WERI-Rb-1 (cell line): Measurements from ENCODE around the gene DCTN4.

Experiments
- DNase-seq: peaks from one replicate; pipeline ENCODE4 v3.0.0-alpha.2; 2020
- H3K27ac ChIP-seq: fragments of 250-450 bp; sonication (Bioruptor Pico); 2 replicates; pipeline ENCODE4 v1.5.1; 2020; ENCODE audit warnings: mild to moderate bottlenecking, moderate library complexity
- H3K27me3 ChIP-seq: fragments of 250-450 bp; sonication (Bioruptor Pico); 2 replicates; pipeline ENCODE4 v1.5.1; 2021; ENCODE audit warnings: mild to moderate bottlenecking, low read depth, moderate library complexity; ENCODE audit not compliant: insufficient read depth, severe bottlenecking
- H3K36me3 ChIP-seq: fragments of 250-450 bp; sonication (Bioruptor Pico); 2 replicates; pipeline ENCODE4 v1.5.1; 2020; ENCODE audit warnings: mild to moderate bottlenecking, moderate library complexity
- H3K4me3 ChIP-seq: 2 replicates; pipeline ENCODE4 v1.5.1; 2011; ENCODE audit warnings: low read depth, mild to moderate bottlenecking, control low read depth, low read length
- H3K9me3 ChIP-seq: fragments of 250-450 bp; sonication (Bioruptor Pico); 2 replicates; pipeline ENCODE4 v1.5.1; 2021; ENCODE audit warnings: mild to moderate bottlenecking, moderate library complexity; ENCODE audit not compliant: severe bottlenecking
- CTCF ChIP-seq: IDR thresholded peaks from 2 replicates; pipeline ENCODE4 v1.5.1; 2011; ENCODE audit warnings: low read depth, mild to moderate bottlenecking, control low read depth, inconsistent platforms, low read length

DCTN4 gene

DNA sequence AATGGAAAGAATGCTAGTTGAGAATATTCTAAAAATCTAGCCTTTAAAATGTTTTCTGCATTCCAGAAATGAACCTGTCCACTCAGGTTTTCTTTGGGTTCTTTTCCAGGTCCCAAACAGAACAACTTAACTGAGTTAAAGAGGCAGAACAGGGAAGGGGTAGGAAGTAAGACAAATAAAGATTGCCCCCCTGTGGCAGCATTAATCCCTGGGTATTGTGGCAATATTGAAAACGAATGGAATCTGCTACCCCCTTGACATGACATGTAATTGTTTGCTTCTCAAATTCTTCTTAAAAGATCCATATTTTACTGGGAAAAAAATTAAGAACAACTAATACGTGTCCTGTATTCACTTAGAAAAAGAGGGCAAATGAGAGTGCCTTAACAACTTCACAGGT, 48.7 kb downstream of the DCTN4 start:
- H3K4me3 ChIP-seq = no peak overlapping the region
- TF ChIP-seq CTCF = no peak
- H3K27me3 ChIP-seq = no peaks in the 10 kb centered on the region
- H3K36me3 ChIP-seq = peaks cover 61% of the 10 kb centered on the region
- no peak for DNase-seq
- no peak overlapping the region for H3K27ac ChIP-seq
- H3K9me3 ChIP-seq = no peaks in the 10 kb centered on the region

- Histone ChIP-seq H3K36me3 (peaks cover 36% of the 10 kb centered on the region), H3K27ac (no peak overlapping the region), H3K4me3 (no peak overlapping the region), H3K27me3 (no peaks in the 10 kb centered on the region), H3K9me3 (no peaks in the 10 kb centered on the region)
- no peak for DNase-seq
- no peak for TF ChIP-seq CTCF
These were observed 51.9 kb downstream of the DCTN4 start for GRCh38 chr5:150706776-150707390.

DNA sequence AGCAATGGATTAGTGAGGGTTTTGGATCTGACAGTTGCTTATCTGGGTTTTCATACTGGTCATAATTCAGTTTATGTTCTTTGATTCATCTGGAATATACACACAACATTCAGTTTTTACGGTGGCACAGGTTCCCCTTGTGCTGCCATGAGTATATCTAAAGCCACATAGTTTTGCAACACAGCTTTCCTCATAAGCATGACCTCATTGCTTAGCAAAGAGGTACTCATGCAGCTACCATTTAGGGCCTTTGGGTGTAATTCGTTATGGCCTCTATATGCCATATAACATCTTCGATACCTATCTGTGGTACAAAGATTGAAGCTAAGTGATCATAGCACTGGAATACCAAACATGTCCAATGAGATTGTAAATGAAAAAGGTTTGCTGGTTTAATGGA, 55.1 kb downstream of the DCTN4 start:
- H3K27me3 ChIP-seq = no peaks in the 10 kb centered on the region
- no peaks in the 10 kb centered on the region for H3K9me3 ChIP-seq
- peaks cover 19% of the 10 kb centered on the region for H3K36me3 ChIP-seq
- DNase-seq = no peak
- H3K4me3 ChIP-seq = no peak overlapping the region
- TF ChIP-seq CTCF = no peak
- H3K27ac ChIP-seq = no peak overlapping the region

DNA sequence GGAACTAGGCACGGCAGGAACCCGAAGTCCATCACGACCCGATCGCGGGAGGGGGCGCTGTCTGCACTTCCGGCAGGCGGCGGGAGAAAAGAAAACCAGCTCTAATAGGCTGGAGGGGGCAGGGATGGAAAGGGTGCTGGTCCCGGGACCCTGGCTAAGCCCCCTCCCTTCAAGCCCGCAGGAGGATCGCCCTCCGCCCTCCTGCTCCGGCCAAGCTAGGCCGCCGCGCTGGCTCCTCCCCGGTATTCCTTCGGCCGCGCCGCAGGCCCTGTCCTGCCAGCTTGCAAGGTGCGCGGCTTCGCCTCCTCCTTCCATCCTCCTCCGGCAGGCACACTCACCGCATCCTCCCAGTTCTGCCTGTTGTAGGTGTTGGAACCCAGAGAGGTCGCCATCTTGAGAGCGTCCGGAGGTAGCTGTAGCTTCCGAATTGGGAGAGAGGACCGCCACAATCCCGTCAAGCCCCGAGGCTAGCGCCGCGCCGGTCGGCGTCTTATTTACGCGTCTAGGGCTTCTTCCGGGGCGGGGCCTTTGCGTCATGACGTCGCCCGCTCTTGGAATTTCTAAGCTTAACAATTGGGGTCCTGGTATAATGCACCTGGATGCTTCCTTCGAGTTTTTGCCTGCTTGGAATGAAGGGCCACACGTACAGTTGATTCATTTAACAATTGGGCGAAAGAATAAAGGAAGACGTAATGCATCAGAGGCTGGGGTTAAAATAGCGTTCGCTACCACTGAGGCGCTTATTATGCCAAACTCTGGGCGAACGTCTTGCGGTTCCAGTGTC, 58.0 kb downstream of the DCTN4 start, which contains the start of gene RBM22:
RBM22 (minus strand) TSS at position 469 of the 784 bp plus-strand sequence; CDS start at position 392, 77 bp downstream.
- peak; percentile 93 for DNase-seq
- peaks cover 39% of the 10 kb centered on the region for H3K36me3 ChIP-seq
- peak within 1 kb of the TSS; percentile 97 for H3K27ac ChIP-seq
- H3K27me3 ChIP-seq = no peaks in the 10 kb centered on the region
- H3K4me3 ChIP-seq = peak within 1 kb of the TSS; percentile 100
- peak; percentile 59 for TF ChIP-seq CTCF
- H3K9me3 ChIP-seq = no peaks in the 10 kb centered on the region

GRCh38 chr5:150700246-150700593, 58.6 kb downstream of the DCTN4 start:
- no peak for DNase-seq
- Histone ChIP-seq H3K27ac (peak overlapping the region; percentile 97), H3K36me3 (peaks cover 44% of the 10 kb centered on the region), H3K27me3 (no peaks in the 10 kb centered on the region), H3K9me3 (no peaks in the 10 kb centered on the region), H3K4me3 (peak overlapping the region; percentile 100)
- no peak for TF ChIP-seq CTCF
